H9 (cell line): ENCODE results near the gene RAD51C. TPM values are rescaled to one million over a fixed set of nuclear protein-coding genes. Genes with fewer than 3 reads are reported as not detected.

Experiments
- DNase-seq: peaks from one replicate; pipeline ENCODE4 v3.0.0-alpha.2; 2017
- H2AFZ ChIP-seq: one replicate; pipeline ENCODE4 v1.6.1; 2013; ENCODE audit warnings: mild to moderate bottlenecking, low read length, control low read depth, moderate library complexity
- H2AK5ac ChIP-seq: 2 replicates; pipeline ENCODE4 v1.6.1; 2013; ENCODE audit warnings: low read length, control low read depth, mixed read lengths; ENCODE audit not compliant: insufficient read length
- H2BK120ac ChIP-seq: one replicate; pipeline ENCODE4 v1.6.1; 2013; ENCODE audit warnings: low read depth, mild to moderate bottlenecking, low read length, control low read depth, inconsistent platforms; ENCODE audit not compliant: poor library complexity, severe bottlenecking
- H2BK12ac ChIP-seq: 2 replicates; pipeline ENCODE4 v1.6.1; 2013; ENCODE audit warnings: low read length, control low read depth, mixed read lengths, low read depth; ENCODE audit not compliant: insufficient read length
- H2BK15ac ChIP-seq: 2 replicates; pipeline ENCODE4 v1.6.1; 2013; ENCODE audit warnings: low read depth, low read length, control low read depth
- H2BK20ac ChIP-seq: one replicate; pipeline ENCODE4 v1.6.1; 2013; ENCODE audit warnings: low read depth, mild to moderate bottlenecking, low read length, control low read depth, inconsistent platforms; ENCODE audit not compliant: poor library complexity, severe bottlenecking
- H2BK5ac ChIP-seq: 2 replicates; pipeline ENCODE4 v1.6.1; 2013; ENCODE audit warnings: low read length, control low read depth, mixed read lengths; ENCODE audit not compliant: insufficient read length
- H3K14ac ChIP-seq: 2 replicates; pipeline ENCODE4 v1.6.1; 2013; ENCODE audit warnings: low read length, control low read depth; ENCODE audit not compliant: insufficient read depth
- H3K18ac ChIP-seq: 2 replicates; pipeline ENCODE4 v1.6.1; 2013; ENCODE audit warnings: low read depth, mild to moderate bottlenecking, mixed read lengths, low read length, control low read depth; ENCODE audit not compliant: insufficient read length
- H3K23ac ChIP-seq: 2 replicates; pipeline ENCODE4 v1.6.1; 2013; ENCODE audit warnings: low read length, control low read depth, mixed read lengths, low read depth; ENCODE audit not compliant: insufficient read length
- H3K23me2 ChIP-seq: 2 replicates; pipeline ENCODE4 v1.6.1; 2013; ENCODE audit warnings: low read depth, mild to moderate bottlenecking, mixed read lengths, low read length, control low read depth; ENCODE audit not compliant: insufficient read length, poor library complexity, severe bottlenecking
- H3K27ac ChIP-seq: 2 replicates; pipeline ENCODE4 v1.5.1; 2013; ENCODE audit warnings: low read length, control low read depth, mixed read lengths, low read depth; ENCODE audit not compliant: insufficient read length
- H3K27me3 ChIP-seq: 2 replicates; pipeline ENCODE4 v1.6.1; 2013; ENCODE audit warnings: low read length, control low read depth, inconsistent platforms; ENCODE audit not compliant: insufficient read depth
- H3K4ac ChIP-seq: 2 replicates; pipeline ENCODE4 v1.6.1; 2013; ENCODE audit warnings: low read depth, mild to moderate bottlenecking, control low read depth, inconsistent platforms, low read length, moderate library complexity
- H3K4me1 ChIP-seq: 2 replicates; pipeline ENCODE4 v1.6.1; 2013; ENCODE audit warnings: low read length, control low read depth, inconsistent platforms; ENCODE audit not compliant: insufficient read depth
- H3K4me2 ChIP-seq: 2 replicates; pipeline ENCODE4 v1.6.1; 2013; ENCODE audit warnings: low read length, control low read depth, mixed read lengths; ENCODE audit not compliant: insufficient read length, insufficient read depth
- H3K56ac ChIP-seq: 2 replicates; pipeline ENCODE4 v1.6.1; 2013; ENCODE audit warnings: low read depth, mild to moderate bottlenecking, mixed read lengths, low read length, control low read depth; ENCODE audit not compliant: insufficient read length
- H3K79me1 ChIP-seq: 2 replicates; pipeline ENCODE4 v1.6.1; 2013; ENCODE audit warnings: low read depth, mild to moderate bottlenecking, moderate library complexity, low read length, control low read depth, inconsistent platforms; ENCODE audit not compliant: insufficient read depth, poor library complexity, severe bottlenecking
- H3K79me2 ChIP-seq: 2 replicates; pipeline ENCODE4 v1.6.1; 2013; ENCODE audit warnings: low read length, control low read depth, inconsistent platforms; ENCODE audit not compliant: insufficient read depth
- H3K9ac ChIP-seq: 2 replicates; pipeline ENCODE4 v1.6.1; 2013; ENCODE audit warnings: low read length, control low read depth, mixed read lengths; ENCODE audit not compliant: insufficient read length; ENCODE audit errors: extremely low read depth
- H3K9me3 ChIP-seq: one replicate; pipeline ENCODE4 v1.6.1; 2013; ENCODE audit warnings: low read depth, low read length, inconsistent platforms; ENCODE audit not compliant: control insufficient read depth
- H3T11ph ChIP-seq: one replicate; pipeline ENCODE4 v1.6.1; 2013; ENCODE audit warnings: mild to moderate bottlenecking, low read length, control low read depth, inconsistent platforms
- H4K20me1 ChIP-seq: one replicate; pipeline ENCODE4 v1.6.1; 2013; ENCODE audit not compliant: control insufficient read depth, insufficient read length, insufficient read depth
- H4K5ac ChIP-seq: 2 replicates; pipeline ENCODE4 v1.6.1; 2013; ENCODE audit warnings: low read depth, mild to moderate bottlenecking, mixed read lengths, low read length, control low read depth; ENCODE audit not compliant: insufficient read length
- H4K8ac ChIP-seq: replicated peaks from 2 replicates; pipeline ENCODE4 v1.6.1; 2013; ENCODE audit warnings: low read length, control low read depth, mixed read lengths, low read depth; ENCODE audit not compliant: insufficient read length
- H4K91ac ChIP-seq: 2 replicates; pipeline ENCODE4 v1.6.1; 2013; ENCODE audit warnings: low read depth, mild to moderate bottlenecking, moderate library complexity, mixed read lengths, low read length, control low read depth; ENCODE audit not compliant: insufficient read length
- H3K27ac Mint-ChIP-seq, 3 experiments: 2 replicates in 2 of 3; 3 replicates in 1 of 3; pipeline ENCODE4 v1.8.0; 2020 to 2021; ENCODE audit warnings: mixed read lengths in 3 of 3, mild to moderate bottlenecking in 1 of 3, moderate library complexity in 1 of 3
- H3K27me3 Mint-ChIP-seq: 2 replicates; pipeline ENCODE4 v1.8.0; 2021; ENCODE audit warnings: low read depth, mild to moderate bottlenecking, moderate library complexity, mixed read lengths
- H3K36me3 Mint-ChIP-seq, 3 experiments: 2 replicates in 2 of 3; 3 replicates in 1 of 3; pipeline ENCODE4 v1.8.0; 2020 to 2021; ENCODE audit warnings: low read depth in 3 of 3, mixed read lengths in 3 of 3; ENCODE audit not compliant: insufficient read depth in 1 of 3
- H3K4me1 Mint-ChIP-seq, 2 experiments: 2 replicates each; pipeline ENCODE4 v1.8.0; 2020; ENCODE audit warnings: mixed read lengths in 2 of 2
- H3K4me3 Mint-ChIP-seq, 2 experiments: 2 replicates in 1 of 2; 3 replicates in 1 of 2; pipeline ENCODE4 v1.8.0; 2020 to 2021; ENCODE audit warnings: mild to moderate bottlenecking in 2 of 2, mixed read lengths in 2 of 2, moderate library complexity in 1 of 2
- H3K9me3 Mint-ChIP-seq, 2 experiments: 2 replicates in 1 of 2; 3 replicates in 1 of 2; pipeline ENCODE4 v1.8.0; 2020; ENCODE audit warnings: mild to moderate bottlenecking in 2 of 2, mixed read lengths in 2 of 2, moderate library complexity in 1 of 2
- WGBS: extraction: QIAGEN DNeasy Blood & Tissue Kit; methylation state at CpG from one replicate; pipeline ENCODE4 v1.1.7; 2013; ENCODE audit warnings: missing lambda C conversion rate, low lambda C conversion rate, mixed read lengths; ENCODE audit not compliant: insufficient read length; ENCODE audit errors: extremely low coverage; 5-methylcytosine and 5-hydroxymethylcytosine counted together
- total RNA-seq: library from RNA; stranded (reverse); gene quantifications from 2 replicates; pipeline ENCODE4 v1.2.1, GENCODE V29; 2021
- TF ChIP-seq, protein P1 (sequence below): fragments of 200-600 bp; sonication (generic); conservative IDR thresholded peaks from 3 replicates; pipeline ENCODE4 v1.8.0; 2021; ENCODE audit warnings: antibody characterized with exemption, mild to moderate bottlenecking

Gene RAD51C
- total RNA-seq, 1 experiment from 2014 or later: 11.3 TPM

DNA sequence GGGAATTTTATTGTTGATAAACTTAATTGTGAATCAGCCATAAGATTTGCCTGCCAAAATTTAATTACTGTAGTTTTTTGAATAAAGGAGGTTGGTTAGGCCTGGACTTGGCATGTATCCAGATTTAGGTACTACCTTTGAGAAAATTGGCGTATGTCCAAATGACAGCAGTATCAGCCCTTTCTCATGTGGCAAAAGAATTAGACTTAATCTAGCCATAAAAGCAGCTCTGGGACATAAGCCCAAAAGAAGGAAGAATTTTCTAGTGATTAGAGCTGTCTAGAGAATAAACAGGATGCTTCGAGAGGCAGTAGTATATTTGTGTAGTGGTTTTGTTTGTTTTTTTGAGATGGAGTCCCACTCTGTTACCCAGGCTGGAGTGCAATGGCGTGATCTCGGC, 91.0 kb downstream of the RAD51C start:
- H3K79me1 ChIP-seq: no peaks in the 10 kb centered on the region
- H4K5ac ChIP-seq: no peak overlapping the region
- H3K27ac ChIP-seq: no peak overlapping the region
- H2BK15ac ChIP-seq: no peak overlapping the region
- no peaks in the 10 kb centered on the region for H3K23me2 ChIP-seq
- no peaks in the 10 kb centered on the region for H3K9me3 Mint-ChIP-seq
- H4K20me1 ChIP-seq: no peaks in the 10 kb centered on the region
- WGBS: no CpG with 5 or more reads among the region's 4 CpGs
- no peaks in the 10 kb centered on the region for H3K27me3 ChIP-seq
- no peak overlapping the region for H2BK12ac ChIP-seq
- no peak overlapping the region for H4K91ac ChIP-seq
- H3K27me3 Mint-ChIP-seq: no peaks in the 10 kb centered on the region
- no peak overlapping the region for H3K14ac ChIP-seq
- H3K56ac ChIP-seq: no peak overlapping the region
- no peak overlapping the region for H3K27ac Mint-ChIP-seq
- H3K4me1 Mint-ChIP-seq: no peaks in the 10 kb centered on the region
- H3K23ac ChIP-seq: no peak overlapping the region
- H3K4ac ChIP-seq: no peak overlapping the region
- no peaks in the 10 kb centered on the region for H3K79me2 ChIP-seq
- H2BK120ac ChIP-seq: no peak overlapping the region
- no peak overlapping the region for H2BK5ac ChIP-seq
- H4K8ac ChIP-seq: no peak overlapping the region
- DNase-seq: no peak
- H3T11ph ChIP-seq: no peak overlapping the region
- H2BK20ac ChIP-seq: no peak overlapping the region
- no peak overlapping the region for H3K18ac ChIP-seq
- no peaks in the 10 kb centered on the region for H3K4me1 ChIP-seq
- H3K36me3 Mint-ChIP-seq: no peaks in the 10 kb centered on the region
- H2AFZ ChIP-seq: no peak overlapping the region
- TF ChIP-seq, protein P1, sequence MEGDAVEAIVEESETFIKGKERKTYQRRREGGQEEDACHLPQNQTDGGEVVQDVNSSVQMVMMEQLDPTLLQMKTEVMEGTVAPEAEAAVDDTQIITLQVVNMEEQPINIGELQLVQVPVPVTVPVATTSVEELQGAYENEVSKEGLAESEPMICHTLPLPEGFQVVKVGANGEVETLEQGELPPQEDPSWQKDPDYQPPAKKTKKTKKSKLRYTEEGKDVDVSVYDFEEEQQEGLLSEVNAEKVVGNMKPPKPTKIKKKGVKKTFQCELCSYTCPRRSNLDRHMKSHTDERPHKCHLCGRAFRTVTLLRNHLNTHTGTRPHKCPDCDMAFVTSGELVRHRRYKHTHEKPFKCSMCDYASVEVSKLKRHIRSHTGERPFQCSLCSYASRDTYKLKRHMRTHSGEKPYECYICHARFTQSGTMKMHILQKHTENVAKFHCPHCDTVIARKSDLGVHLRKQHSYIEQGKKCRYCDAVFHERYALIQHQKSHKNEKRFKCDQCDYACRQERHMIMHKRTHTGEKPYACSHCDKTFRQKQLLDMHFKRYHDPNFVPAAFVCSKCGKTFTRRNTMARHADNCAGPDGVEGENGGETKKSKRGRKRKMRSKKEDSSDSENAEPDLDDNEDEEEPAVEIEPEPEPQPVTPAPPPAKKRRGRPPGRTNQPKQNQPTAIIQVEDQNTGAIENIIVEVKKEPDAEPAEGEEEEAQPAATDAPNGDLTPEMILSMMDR: no peak
- no peak overlapping the region for H3K9ac ChIP-seq
- no peaks in the 10 kb centered on the region for H3K9me3 ChIP-seq
- H3K4me3 Mint-ChIP-seq: no peak overlapping the region
- no peak overlapping the region for H3K4me2 ChIP-seq
- no peak overlapping the region for H2AK5ac ChIP-seq
